Anterior cingulate cortex (tissue), 58 donors: ENCODE results near the gene CTBP2.
"Not testable (repeated sequence)": the region's sequence is repeated elsewhere in the genome, so short reads cannot be mapped to it uniquely, and the experiment has no call there.

Experiments used
- DNase-seq, 58 donors: peaks; one replicate each; lab custom pipeline; 2025; lab: John Stamatoyannopoulos, UW

Gene CTBP2

GRCh38 chr10:124994573-124995473 is 165.5 kb downstream of the CTBP2 start:
- peak in 40 of 58 donors; percentile 20 to 82 (median 52) for DNase-seq

DNA sequence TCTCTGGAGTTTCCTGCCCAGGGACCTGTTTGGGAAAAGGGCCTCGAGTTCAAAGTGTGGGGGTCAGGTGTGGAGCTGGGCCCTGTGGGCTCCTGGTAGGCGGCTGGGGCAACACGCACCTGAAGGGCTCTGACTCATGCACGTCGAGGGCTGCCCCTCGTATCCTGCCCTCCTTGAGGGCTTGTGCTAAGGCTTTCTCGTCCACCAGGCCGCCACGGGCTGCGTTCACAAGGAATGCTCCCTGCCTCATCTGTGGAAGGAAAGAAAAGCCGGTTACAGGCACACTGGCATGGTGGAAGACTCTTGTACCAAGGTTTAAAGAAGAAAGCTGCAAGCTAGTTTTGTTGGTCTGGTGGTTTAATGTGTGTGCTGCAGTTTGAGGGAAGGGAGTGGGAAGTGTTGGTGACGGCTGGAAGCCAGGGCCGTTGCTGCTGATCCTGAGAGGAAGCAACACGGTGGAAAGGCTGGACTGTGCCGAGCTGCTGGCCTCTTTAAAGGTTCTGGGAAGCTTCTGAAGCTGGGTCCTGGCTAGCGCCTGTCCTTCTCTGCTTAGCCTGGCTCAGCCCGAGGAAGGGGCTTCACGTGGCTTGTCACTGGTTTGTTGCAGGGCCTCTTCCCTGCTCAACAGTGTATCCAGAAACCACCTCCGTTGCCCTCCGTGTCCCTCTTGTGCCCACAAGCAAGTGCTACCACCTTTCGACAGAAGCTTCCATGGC is 166.5 kb downstream of the CTBP2 start:
- peak in 8 of 58 donors; percentile 23 to 50 (median 42) for DNase-seq

DNA sequence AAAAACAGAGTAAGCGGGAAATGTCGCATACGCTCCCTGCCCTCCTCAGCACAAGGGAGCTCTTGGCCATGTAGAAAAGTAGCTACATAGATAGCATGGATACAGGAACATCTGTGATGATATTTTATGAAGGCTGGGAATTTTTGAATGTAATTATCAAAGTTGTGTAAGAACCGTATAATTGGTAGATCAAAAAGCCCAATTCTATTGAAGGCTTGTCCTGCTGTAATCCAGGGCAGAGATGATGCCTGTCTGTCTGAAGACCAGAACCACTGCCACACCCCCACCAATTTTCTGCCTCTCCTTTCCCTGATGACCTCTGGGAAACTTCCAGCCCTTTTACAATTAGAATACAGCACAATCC is 167.0 kb downstream of the CTBP2 start:
- DNase-seq = no peak

GRCh38 chr10:124992462-124993344 is 167.7 kb downstream of the CTBP2 start:
- peak in 48 of 58 donors; percentile 13 to 92 (median 61) for DNase-seq

GRCh38 chr10:124991835-124992234 is 168.5 kb downstream of the CTBP2 start:
- DNase-seq = no peak

DNA sequence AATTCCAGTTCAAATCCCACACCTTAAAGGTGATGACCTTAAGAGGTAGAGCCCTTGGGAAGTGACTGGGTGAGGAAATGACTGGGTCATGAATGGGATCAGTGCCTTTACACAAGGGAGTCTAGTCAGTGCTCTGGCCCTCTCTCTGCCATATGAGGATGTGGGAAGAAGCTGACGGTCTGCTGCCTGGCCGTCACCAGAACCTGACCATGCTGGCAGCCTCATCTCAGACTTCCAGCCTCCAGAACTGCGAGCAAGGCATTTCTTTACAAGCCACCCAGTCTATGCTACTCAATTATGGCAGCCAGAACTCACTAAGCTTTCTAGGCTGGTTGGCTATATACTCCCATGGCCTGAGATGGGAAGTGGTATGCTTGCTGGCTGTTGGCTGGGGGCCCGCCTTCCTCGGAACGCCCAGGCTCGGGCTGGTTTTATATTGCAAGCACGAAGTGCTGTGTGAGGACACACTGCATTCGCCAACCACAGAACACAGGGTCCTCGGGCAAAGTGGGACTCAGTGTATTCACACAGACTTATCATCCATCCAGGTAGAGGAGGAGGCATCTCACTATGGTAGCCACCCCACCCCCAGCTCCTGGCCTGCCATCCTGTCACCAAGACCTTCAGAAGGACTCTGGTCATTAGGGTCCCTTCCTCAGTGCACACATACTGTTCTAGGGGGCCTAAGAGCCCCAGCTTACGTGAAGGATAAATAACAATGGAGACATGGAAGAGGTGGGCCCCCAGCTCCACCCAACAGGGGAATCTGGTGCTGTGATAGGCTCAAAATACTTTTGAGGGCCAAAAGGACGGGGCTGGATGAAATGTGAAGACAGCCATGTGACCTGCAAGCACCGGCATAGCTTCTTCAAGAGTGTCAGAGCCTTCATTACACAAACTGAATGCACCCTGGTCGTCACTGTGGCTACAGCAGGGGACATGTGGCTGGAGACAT is 169.4 kb downstream of the CTBP2 start:
- no peak for DNase-seq

DNA sequence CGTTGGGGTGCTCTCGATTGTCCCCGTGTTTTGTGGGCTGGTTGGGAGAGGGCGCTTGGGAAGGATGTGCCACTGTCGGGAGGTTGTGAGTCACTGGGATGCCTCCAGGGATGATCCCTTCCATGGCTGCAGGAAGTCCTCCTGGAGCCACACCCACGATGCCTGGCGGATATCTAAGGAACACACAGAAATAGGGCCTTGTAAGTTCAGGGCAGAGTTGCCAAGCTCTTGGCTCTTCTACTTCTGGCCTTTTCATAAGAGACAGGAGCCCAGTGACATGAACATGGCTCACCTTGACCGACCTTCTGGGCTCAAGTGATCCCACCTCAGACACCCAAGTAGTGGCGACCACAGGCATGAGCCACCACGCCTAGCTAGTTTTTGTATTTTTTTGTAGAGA is 170.8 kb downstream of the CTBP2 start:
- DNase-seq = no peak

GRCh38 chr10:124988753-124989152 is 171.6 kb downstream of the CTBP2 start:
- not testable (repeated sequence) for DNase-seq

GRCh38 chr10:124987788-124988187 is 172.6 kb downstream of the CTBP2 start:
- DNase-seq = no peak

DNA sequence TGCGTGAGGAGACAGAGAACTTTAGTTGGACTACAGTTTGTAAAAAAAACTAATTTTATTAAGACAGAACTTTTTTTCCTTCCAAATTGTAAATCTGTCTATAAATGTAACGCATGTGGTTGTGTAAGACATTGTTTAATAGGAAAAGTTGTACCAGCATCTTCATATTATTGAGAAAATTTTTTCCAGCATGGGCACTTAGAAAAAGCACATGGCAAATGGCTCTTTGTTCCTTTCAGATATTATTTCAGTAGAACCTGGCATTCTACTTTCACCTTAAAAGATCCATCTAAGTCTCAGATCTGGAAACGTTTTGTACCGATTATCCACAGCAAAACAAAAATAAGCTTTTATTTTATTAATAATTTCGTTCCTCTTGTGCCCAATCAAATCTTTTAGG is 175.2 kb downstream of the CTBP2 start:
- DNase-seq = no peak

DNA sequence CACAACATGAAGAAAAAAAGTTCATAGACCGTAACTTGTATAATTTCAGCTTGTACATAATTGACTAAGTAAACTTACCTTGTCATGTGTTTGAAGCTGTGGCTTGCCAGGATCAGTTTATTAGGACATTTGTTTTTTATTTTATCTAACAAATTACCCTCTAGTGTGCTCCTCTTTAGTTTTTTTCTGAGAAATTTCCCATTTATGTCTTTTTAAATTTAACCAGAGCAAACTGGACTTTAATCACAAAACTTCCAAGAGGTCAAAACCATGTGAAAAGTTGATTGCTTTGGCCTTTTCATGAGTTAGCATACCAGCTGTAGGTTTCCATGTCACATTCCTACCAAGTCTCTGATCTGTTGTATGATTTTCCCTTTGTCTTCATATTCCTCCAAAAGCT is 176.0 kb downstream of the CTBP2 start:
- no peak for DNase-seq

- no peak for DNase-seq
These were observed 177.0 kb downstream of the CTBP2 start for GRCh38 chr10:124983321-124983720.

DNA sequence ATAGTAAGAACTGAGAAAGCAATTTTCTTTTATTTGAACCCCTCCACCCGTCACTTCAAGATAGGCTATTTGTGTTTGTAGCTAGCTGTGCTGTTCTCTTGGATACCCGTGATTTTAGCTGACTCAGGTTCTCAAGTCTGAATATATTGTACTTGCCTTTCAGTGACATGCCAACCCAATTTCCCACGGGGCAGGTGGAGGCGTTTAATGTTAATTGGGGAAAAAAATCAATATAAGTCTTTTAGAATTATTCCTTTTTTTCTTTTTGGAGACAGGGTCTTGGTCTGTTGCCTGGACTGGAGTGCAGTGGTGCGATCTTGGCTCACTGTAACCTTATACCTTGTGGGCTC is 182.0 kb downstream of the CTBP2 start:
- DNase-seq = no peak

DNA sequence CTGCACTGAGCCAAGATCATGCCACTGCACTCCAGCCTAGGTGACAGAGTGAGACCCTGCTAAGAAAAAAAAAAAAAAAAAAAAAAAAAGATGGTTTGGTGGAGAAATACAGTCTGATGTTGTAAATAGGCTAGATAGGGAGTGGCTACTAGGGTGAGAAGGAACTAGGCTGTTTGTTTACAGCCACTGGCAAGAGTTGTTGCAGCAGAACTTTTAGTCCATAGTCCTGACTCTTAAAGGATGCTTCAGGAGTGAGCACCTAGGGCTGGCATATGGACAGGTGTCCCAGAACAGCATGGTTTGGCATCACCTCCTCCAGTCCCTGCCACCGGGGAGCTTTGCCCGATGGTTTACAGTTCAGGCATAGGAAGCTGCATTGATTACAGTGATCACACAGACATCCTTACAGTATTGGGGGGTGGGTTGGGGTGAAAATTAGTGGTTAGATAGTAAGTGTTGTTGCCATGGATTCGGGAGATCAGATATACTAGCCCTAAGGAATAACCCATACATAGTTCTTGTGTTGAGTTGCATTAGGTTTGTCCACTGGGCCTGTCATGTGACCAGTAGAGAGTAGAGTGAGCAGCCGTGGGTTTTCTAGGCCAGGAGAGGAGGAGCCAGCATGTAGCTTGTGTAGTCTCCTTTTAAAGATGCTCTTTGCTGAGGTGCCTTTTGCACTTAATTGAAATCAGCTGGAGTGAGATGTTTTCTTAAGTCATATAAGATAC is 182.6 kb downstream of the CTBP2 start:
- peak in 1 of 58 donors; percentile 20 for DNase-seq

GRCh38 chr10:124977161-124977560 is 183.2 kb downstream of the CTBP2 start:
- no peak for DNase-seq

GRCh38 chr10:124975977-124976514 is 184.3 kb downstream of the CTBP2 start:
- DNase-seq = no peak

GRCh38 chr10:124974131-124974530 is 186.2 kb downstream of the CTBP2 start:
- no peak for DNase-seq

DNA sequence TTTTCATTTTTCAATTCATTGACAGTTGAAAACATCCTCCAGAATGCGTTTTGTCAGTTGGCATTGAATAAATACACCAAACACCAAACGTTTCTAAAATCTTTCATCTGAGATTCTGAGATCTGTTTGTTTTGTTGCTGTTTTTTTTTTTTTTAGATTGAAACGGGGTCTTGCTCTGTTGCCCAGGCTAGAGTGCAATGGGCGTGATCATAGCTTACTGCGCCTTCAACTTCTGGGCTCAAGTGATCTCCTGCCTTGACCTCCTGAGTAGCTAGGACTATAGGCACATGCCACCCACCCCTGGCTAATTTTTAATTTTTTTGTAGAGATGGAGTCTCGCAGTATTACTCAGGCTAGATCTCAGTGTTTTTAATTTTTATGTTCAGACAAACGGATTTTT is 187.7 kb downstream of the CTBP2 start:
- no peak for DNase-seq

- peak in 1 of 58 donors; percentile 34 for DNase-seq
These were observed 189.1 kb downstream of the CTBP2 start for GRCh38 chr10:124971276-124971675.
